ENCODE data around the gene BCL7C. TPM values are rescaled to one million over a fixed set of nuclear protein-coding genes. Genes with fewer than 3 reads are reported as not detected.

Gene BCL7C
- total RNA-seq, 1 donor from 2014 or later: 21.3 TPM

GRCh38 chr16:30922960-30923535, 29.2 kb upstream of the BCL7C start:
- peak; percentile 99 for DNase-seq (ENCODE audit: low spot score)

DNA sequence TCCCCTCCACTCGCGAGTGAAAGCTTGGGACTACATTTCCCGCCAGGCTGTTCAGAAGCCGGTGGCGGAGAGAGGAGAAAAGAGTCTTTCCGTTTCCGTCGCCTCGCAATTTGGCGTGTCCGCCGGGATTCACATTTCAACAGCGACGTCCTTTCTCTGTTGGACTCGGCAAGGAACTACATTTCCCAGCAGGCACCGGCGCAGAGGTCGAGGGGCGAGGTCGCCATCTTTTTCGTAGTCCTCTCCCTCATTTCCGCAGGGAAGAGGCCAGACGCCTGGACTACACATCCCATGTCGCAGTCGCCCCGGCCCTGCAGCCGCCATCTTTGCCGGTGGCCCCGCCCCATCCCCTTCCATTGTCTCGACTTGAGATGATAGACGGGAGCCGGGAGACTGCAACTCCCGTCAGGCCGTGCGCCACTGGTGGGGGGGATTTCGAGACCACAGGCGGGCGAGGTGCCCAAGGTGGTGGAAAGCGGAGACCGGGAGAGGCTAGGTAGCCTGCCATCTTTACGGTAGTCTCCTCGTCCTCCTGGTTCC, 28.6 kb upstream of the BCL7C start:
- peak; percentile 100 for DNase-seq (ENCODE audit: low spot score)

DNA sequence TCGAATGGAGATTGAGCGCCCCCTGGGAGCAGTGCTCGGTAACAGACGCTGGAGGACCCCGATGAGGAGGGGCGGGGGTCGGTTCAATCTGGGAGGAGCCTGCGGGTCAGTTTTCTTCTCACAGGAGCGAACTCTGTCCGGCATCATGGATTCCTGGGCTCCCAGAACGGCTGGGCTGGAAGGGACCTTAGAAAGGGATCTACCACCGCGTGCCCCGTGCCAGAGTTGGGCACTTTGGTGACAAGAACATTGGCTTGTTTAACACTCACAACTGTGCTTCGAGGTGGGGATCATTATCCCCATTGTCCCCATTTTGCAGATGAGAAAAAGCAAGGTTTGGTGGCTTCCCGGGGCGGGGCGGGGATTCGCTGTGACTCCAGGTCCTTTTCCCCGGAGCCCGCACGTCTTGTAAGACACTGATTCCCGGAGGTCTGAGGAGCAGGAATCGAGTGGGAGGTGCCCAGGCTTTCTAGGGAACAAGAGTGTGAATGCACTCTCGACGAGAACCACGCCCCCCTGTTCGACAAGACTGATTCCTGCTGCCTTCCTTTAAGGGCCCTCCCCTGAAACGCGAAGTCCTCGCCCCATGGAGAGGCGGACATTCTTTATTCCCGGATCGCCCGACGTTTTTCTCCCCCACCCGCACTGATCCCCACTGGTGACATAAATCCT, 28.0 kb upstream of the BCL7C start:
- DNase-seq (ENCODE audit: low spot score): peak; percentile 94

GRCh38 chr16:30921459-30921747, 27.5 kb upstream of the BCL7C start:
- no peak for DNase-seq (ENCODE audit: low spot score)

- DNase-seq (ENCODE audit: low spot score): no peak
Observed at GRCh38 chr16:30920891-30921290, 27.0 kb upstream of the BCL7C start.

DNA sequence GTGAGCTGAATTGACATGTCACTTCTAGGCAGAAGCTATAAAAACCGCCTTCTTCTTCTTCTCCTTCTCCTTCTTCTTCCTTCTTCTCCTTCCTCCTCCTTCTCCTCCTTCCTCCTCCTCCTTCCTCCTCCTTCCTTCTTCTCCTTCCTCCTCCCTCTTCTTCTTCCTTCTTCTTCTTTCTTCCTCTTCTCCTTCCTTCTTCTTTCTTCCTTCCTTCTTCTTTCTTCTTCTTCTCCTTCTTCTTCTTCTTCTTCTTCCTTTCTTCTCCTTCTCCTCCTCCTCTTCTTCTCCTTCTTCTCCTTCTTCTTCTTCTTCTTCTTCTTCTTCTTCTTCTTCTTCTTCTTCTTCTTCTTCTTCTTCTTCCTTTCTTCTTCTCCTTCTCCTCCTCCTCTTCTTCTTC, 24.7 kb upstream of the BCL7C start:
- no peak for DNase-seq (ENCODE audit: low spot score)

- DNase-seq (ENCODE audit: low spot score): no peak
Observed at GRCh38 chr16:30914830-30915229, 21.0 kb upstream of the BCL7C start.

DNA sequence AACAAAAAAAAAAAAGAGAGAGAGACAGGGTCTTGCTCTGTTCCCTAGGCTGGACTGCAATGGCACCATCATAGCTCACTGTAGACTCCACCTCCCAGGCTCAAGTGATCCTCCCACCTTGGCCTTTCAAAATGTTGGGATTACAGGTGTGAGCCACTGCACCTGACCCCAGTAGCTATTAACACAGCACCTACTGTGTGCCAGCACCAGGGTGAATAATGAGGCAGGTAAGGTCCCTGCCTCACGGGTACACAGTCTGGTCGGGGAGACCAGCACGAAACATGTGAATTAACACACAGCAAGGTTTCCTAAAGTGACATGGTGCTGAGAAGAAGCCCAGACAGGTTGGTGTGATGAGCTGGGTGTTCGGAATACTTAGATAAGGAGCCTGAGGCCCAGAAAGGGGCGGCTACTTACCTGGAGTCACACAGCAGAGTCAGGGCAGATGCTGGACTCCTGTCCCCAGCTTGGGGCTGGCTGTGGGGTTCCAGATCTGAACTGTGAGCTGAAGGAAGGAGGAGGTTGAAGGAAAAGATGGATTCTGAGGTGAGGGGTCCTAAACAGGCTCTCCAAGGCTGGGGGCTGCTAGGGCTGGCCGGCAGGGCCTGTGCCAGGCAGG, 19.0 kb upstream of the BCL7C start:
- DNase-seq (ENCODE audit: low spot score): no peak

DNA sequence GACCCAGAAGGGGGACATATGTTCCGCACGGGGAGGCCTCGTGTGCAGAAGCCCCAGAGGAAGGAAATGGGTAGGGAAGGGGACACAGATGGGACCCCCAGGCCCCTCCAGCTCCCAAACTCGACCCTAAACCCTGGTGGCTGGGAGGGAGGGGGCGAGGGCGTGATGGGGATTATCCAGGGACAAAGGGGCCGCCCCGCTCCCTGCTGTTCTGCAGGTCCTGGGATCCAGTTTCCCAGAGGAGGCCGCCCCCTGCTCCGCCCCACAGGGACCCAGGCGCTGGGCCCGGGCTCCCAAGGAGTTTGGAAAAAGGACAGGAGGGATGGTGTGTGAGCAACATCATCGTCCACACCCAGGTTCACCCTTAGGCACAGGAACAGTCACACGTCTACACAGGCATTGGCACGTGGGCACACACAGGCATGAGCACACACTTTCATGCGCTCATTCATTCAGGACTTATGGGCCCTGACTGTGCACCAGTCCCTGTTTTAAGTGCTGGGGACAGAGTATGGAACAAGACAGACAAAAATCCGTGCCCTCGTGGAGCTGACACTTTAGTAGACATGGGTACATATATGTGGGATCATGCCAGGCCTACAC, 16.7 kb upstream of the BCL7C start:
- no peak for DNase-seq (ENCODE audit: low spot score)

- DNase-seq (ENCODE audit: low spot score): no peak
Observed at GRCh38 chr16:30907064-30907463, 13.2 kb upstream of the BCL7C start.

DNA sequence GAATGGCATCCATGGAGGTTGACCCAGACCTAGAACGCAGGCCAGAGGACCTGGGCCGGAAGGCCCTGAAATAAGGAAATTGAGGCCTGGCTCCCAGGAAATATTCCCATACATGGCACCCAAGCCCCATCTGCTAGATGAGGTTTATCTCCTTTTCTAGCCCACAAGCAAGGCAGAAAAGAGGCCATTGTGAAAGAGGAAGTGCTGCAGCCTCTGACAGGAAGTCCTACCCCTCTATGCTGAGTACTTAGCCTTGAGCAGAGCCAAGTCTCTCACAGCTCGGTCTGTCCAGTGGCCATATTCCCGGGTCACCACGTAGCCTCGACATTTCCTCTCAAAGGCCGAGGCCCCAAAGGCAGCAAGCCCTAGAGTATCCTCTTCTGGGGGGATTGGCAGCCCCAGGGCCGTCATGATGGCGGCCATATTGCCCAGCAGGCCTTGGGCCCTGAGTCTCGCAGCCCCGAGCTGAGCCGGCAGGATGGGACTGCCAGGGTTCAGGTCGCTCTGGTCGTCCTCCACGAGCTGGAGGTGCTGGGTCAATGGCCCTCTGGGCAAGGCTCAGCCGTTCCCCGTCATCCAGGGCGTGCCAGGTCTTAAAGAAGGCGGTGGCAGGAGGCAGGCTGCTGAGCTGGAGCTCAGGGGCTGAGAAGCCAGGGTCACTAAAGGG, 10.4 kb upstream of the BCL7C start:
- DNase-seq (ENCODE audit: low spot score): no peak

DNA sequence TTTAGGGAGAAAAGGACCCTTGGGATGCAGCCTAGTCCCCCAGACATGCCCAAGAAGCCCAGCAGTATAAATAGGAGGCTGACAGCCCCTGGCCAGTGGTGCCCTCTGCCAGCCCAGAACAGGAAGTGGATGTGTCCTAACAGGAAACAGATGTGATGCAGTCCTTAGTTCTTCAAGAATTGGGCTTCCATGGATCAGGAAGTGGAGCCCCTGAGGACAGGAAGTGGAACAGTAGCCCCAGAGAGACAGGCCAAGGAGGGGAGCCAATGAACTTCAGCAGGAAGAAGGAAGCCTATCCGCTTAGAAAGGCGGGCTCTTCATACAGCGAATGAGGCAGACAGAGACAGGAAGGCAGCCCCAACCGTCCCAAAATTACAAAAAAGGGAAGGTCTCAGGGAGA, 9.7 kb upstream of the BCL7C start:
- no peak for DNase-seq (ENCODE audit: low spot score)

DNA sequence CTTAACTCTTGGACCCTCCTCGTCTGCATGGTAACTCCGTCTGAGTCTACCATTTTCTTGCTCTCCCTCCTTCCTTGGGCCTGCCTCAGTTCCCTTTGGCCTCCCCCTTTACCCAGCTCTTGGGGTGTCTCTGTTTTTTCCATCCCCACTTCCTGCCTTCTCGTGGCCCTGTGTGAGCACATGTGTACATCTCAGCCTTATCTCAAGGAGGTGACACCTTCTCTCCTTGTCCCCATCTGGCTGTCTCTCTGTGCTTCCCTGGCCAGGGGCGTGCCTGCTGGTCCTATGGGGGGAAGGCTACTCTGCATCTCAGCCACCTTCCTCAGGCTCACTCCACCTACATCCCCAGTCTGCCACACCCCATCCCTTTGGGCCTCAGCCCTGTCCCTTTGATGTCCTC, 9.1 kb upstream of the BCL7C start:
- no peak for DNase-seq (ENCODE audit: low spot score)

DNA sequence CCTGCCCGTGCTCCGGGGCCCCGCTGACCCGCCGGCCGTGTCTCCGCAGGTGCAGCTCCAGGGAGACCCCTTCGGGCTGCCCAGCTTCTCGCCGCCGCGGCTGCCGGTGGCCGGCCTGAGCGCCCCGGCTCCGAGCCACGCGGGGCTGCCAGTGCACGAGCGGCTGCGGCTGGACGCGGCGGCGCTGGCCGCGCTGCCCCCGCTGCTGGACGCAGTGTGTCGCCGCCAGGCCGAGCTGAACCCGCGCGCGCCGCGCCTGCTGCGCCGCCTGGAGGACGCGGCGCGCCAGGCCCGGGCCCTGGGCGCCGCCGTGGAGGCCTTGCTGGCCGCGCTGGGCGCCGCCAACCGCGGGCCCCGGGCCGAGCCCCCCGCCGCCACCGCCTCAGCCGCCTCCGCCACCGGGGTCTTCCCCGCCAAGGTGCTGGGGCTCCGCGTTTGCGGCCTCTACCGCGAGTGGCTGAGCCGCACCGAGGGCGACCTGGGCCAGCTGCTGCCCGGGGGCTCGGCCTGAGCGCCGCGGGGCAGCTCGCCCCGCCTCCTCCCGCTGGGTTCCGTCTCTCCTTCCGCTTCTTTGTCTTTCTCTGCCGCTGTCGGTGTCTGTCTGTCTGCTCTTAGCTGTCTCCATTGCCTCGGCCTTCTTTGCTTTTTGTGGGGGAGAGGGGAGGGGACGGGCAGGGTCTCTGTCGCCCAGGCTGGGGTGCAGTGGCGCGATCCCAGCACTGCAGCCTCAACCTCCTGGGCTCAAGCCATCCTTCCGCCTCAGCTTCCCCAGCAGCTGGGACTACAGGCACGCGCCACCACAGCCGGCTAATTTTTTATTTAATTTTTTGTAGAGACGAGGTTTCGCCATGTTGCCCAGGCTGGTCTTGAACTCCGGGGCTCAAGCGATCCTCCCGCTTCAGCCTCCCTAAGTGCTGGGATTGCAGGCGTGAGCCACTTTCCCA, 8.4 kb upstream of the BCL7C start:
- peak; percentile 91 for DNase-seq (ENCODE audit: low spot score)

DNA sequence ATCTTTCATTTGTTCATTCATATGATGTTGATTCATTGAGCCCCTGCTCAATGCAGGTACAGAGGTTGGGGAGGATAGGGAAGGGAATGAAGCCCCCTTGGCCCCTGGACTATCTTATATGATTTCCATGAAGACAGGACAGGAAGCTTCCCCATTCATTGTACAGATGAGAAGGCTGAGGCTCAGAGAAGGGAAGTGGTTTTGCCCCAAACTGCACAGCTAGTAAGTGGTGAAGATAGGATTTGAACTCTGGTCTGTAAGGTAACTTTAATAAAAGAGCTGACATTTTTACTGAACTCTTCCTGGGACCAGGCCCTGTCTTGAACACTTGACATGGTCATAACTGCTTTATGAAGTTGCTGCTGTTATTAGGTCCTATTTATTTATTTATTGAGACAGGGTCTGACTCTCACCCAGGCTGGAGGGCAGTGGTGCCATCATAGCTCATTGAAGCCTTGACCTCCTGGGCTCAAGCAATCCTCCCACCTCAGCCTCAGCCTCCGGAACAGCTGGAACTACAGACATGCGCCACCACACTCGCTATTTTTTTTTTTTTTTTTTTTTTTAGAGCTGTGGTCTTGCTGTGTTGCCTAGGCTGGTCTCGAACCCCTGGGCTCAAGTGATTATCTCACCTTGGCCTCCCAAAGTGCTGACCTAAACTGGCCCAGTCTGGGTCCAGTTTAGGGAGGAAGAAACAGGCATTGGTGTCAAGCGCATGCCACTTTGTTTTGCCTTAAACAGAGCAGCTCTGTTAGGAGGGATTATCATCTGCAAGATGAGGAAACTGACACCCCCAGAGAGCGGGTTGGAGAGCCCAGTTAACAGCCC, 7.5 kb upstream of the BCL7C start:
- no peak for DNase-seq (ENCODE audit: low spot score)

GRCh38 chr16:30900588-30900987, 6.7 kb upstream of the BCL7C start:
- DNase-seq (ENCODE audit: low spot score): no peak

DNA sequence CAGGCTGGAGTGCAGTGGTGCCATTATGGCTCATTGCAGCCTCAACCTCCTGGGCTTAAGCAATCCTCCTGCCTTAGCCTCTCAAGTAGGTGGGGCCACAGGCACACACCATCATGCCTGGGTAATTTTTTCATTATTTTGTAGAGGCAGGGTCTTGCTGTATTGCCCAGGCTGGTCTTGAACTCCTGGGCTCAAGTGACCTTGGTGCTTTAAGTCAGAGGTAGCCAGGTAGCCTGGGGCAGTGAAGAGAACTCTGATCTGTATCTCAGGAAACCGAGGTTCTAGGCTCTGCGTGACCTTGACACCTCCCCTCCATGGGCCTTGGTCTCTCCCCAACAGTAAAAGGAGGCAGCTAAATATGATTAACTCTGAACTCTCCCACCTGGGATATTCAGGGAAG, 5.9 kb upstream of the BCL7C start:
- no peak for DNase-seq (ENCODE audit: low spot score)

DNA sequence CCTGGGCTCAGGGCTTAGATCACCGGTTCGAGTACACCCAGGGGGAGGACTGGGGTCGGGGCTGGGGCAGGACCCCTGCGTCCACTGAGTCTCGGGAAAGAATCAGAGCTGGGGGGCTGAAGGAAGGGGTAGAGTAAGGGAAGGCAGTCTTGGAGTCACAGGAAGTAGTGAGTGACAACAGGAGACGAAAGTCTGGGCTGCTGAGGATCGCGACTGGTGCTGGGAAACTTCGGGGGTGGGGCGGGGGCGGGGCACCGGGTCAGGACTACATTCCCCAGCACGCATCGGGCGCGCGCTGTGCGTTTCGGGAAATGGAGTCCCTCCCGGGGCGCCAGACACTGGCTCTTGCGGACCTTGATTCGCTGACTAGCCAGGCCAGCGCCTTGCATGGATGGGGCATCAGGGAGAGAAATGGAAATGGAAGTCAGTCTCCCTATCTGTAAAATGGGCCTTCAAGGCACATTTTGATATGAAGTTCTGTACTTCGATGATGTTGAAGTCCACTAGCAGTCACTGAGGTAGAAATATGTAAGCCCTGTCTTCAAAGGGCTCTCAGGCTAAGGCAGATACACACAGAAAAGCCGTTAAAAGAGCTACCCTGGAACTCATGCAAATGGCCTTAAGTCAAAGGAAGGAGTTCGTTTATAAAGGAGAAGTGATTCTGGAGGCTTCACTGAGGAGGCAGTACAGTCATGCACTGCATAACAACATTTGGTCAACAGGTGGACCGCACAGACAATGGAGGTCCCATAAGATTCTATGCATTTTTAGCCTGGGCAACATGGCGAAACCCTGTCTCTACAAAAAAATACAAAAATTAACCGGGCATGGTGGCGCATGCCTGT, 3.2 kb upstream of the BCL7C start:
- peak; percentile 96 for DNase-seq (ENCODE audit: low spot score)

Measured in mesenteric fat pad (tissue), 1 donor.